ENCODE measurements around the gene EPAS1. TPM values are rescaled to one million over a fixed set of nuclear protein-coding genes. Genes with fewer than 3 reads are reported as not detected.

The EPAS1 gene
- total and polyA plus RNA-seq, 8 donors = 35.1 to 217 (median 117) TPM

DNA sequence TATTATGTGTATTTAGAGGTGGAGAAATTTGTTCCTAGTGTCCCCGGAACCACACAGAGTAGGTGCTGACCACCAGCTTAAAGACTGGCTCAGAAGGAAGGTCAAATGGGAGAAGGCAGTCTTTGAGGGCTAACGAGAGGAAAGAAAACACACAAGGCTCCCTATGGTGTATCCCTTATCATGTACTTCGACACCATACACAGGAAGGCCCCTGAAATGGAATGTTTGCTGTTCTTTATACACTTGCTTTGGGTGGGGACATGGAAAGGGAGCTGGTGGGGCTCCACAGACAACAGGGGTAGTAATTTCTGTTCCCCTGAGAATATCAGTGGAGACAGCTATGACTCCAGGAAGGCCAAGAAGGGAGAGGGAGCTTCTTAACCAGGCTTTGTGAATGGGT, 6.0 kb downstream of the EPAS1 start:
- no peaks in the 10 kb centered on the region for H3K36me3 ChIP-seq
- TF ChIP-seq, protein P1, sequence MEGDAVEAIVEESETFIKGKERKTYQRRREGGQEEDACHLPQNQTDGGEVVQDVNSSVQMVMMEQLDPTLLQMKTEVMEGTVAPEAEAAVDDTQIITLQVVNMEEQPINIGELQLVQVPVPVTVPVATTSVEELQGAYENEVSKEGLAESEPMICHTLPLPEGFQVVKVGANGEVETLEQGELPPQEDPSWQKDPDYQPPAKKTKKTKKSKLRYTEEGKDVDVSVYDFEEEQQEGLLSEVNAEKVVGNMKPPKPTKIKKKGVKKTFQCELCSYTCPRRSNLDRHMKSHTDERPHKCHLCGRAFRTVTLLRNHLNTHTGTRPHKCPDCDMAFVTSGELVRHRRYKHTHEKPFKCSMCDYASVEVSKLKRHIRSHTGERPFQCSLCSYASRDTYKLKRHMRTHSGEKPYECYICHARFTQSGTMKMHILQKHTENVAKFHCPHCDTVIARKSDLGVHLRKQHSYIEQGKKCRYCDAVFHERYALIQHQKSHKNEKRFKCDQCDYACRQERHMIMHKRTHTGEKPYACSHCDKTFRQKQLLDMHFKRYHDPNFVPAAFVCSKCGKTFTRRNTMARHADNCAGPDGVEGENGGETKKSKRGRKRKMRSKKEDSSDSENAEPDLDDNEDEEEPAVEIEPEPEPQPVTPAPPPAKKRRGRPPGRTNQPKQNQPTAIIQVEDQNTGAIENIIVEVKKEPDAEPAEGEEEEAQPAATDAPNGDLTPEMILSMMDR (IDR thresholded peaks at IDR 0.05) = no peak
- TF ChIP-seq EP300 (IDR thresholded peaks at IDR 0.05) (no peak), POLR2A (IDR thresholded peaks at IDR 0.05) (no peak), POLR2AphosphoS5 (IDR thresholded peaks at IDR 0.05) (no peak)
- H3K9me3 ChIP-seq = no peaks in the 10 kb centered on the region
- peak overlapping the region in 1 of 4 donors; percentile 1 for H3K4me3 ChIP-seq
- peak in 1 of 2 donors; percentile 29 for DNase-seq
- WGBS, 5 donors = 42 to 62% (median 57%) methylated on average over 3 of the region's 3 CpGs
- peaks cover 0 to 25% (median 3%) of the 10 kb centered on the region in 3 donors for H3K27me3 ChIP-seq
- H3K27ac ChIP-seq = peak overlapping the region in 4 of 5 donors; percentile 6 to 65 (median 50)
- peaks cover 60 to 98% (median 76%) of the 10 kb centered on the region in 4 donors for H3K4me1 ChIP-seq
- intact Hi-C loops (cut with DNase I; ENCODE audit: low total_unique reads) = no loop called here

DNA sequence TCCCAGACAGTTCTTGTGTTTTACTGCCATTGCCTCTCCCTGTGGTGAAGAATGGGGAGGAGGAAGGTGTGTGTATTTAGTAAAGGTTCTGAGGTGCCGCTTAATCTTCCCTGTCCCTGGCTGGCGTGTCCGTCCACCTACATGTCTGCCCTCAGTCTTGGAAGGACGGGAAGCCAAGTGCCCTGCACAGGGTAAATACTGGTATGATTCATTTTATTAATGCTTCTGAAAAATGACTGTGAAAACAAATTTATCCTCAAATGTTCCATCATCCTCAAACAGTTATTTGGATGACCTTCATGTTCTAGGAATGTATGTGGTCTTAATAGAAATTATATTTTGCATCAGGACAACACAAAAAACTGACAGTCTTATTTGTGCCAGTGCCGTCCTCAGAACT, 6.6 kb downstream of the EPAS1 start:
- Histone ChIP-seq H3K27me3 (peaks cover 0 to 19% (median 0%) of the 10 kb centered on the region in 3 donors), H3K9me3 (no peaks in the 10 kb centered on the region), H3K27ac (peak overlapping the region in 4 of 5 donors; percentile 6 to 65 (median 50)), H3K4me1 (peaks cover 65 to 98% (median 77%) of the 10 kb centered on the region in 4 donors), H3K4me3 (no peak overlapping the region), H3K36me3 (no peaks in the 10 kb centered on the region)
- DNase-seq = no peak
- WGBS, 5 donors = 66 to 84% (median 71%) methylated on average over 5 of the region's 5 CpGs
- TF ChIP-seq POLR2A (IDR thresholded peaks at IDR 0.05) = no peak
- no peak for TF ChIP-seq EP300 (IDR thresholded peaks at IDR 0.05)
- TF ChIP-seq, protein P1 (IDR thresholded peaks at IDR 0.05) = no peak
- intact Hi-C loops (cut with DNase I; ENCODE audit: low total_unique reads) = no loop called here

DNA sequence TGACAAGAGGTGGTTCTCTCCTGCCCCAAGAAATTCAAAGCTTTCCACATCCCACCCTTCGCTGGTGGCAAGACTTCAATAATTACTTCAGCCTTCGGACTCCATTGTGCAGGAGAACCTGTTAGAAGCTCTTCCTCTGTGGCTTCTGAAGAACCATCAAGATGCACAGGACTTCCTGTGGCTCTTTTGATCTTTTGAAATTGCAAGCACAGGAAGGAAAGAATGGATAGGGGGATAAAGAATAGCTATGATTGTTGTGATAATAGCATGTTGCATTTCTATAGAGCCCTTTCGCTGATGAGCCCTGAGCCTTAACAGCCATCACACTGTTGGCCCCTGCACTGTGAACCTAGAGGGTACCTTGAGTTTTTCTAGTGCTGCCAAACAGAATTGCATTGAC, 7.4 kb downstream of the EPAS1 start:
- H3K27ac ChIP-seq = peak overlapping the region in 3 of 5 donors; percentile 6 to 79 (median 65)
- no peak for DNase-seq
- no peaks in the 10 kb centered on the region for H3K36me3 ChIP-seq
- TF ChIP-seq EP300 (IDR thresholded peaks at IDR 0.05) (no peak), POLR2A (IDR thresholded peaks at IDR 0.05) (no peak), POLR2AphosphoS5 (IDR thresholded peaks at IDR 0.05) (no peak)
- TF ChIP-seq, protein P1 (IDR thresholded peaks at IDR 0.05) = no peak
- H3K4me3 ChIP-seq = no peak overlapping the region
- WGBS, 5 donors = 73 to 94% (median 78%) methylated on average over 3 of the region's 3 CpGs
- peaks cover 61 to 98% (median 78%) of the 10 kb centered on the region in 4 donors for H3K4me1 ChIP-seq
- H3K27me3 ChIP-seq = peaks cover 0 to 11% (median 0%) of the 10 kb centered on the region in 3 donors
- no peaks in the 10 kb centered on the region for H3K9me3 ChIP-seq
- intact Hi-C loops (cut with DNase I; ENCODE audit: low total_unique reads) = no loop called here

DNA sequence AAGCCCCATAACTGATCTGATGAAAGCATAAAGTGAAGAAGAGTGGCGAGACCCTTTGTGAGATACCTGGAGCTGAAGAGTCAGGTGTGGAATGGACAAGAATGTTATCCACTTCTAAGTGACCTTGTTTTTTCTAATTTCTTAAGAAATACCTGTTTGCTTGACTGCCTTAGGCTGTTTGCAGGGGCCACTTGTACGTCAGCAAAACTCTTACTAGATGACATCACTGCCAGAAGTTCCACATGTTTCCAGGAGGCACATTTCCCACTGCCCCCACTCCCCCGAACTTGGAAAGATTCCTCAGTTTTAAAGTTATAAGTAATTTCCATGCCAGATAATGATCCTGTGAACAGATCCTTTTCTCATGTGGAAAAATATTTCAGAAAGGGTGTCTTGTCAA, 8.0 kb downstream of the EPAS1 start:
- intact Hi-C loops (cut with DNase I; ENCODE audit: low total_unique reads) = no loop called here
- TF ChIP-seq POLR2AphosphoS5 (IDR thresholded peaks at IDR 0.05) = no peak
- TF ChIP-seq, protein P1 (IDR thresholded peaks at IDR 0.05) = no peak
- no peak for TF ChIP-seq EP300 (IDR thresholded peaks at IDR 0.05)
- TF ChIP-seq POLR2A (IDR thresholded peaks at IDR 0.05) = no peak
- H3K27ac ChIP-seq = peak overlapping the region in 4 of 5 donors; percentile 65 to 82 (median 72)
- H3K36me3 ChIP-seq = no peaks in the 10 kb centered on the region
- H3K4me3 ChIP-seq = no peak overlapping the region
- no peak for DNase-seq
- no peaks in the 10 kb centered on the region for H3K9me3 ChIP-seq
- peaks cover 55 to 95% (median 77%) of the 10 kb centered on the region in 4 donors for H3K4me1 ChIP-seq
- WGBS, 5 donors = 83 to 95% (median 88%) methylated on average over 3 of the region's 3 CpGs
- H3K27me3 ChIP-seq = peaks cover 0 to 5% (median 0%) of the 10 kb centered on the region in 3 donors

All from stomach (tissue), 9 donors.